HepG2 (cell line): Measurements from ENCODE around the gene ARHGEF10L.

ENCODE experiments used
- BHLHE40 ChIP-seq: IDR thresholded peaks from 2 replicates; pipeline ENCODE4 v1.6.1; 2011; ENCODE audit warnings: low read length, improper control_type of control experiment
- PHF21A ChIP-seq: sonication (generic); formaldehyde crosslinking; IDR thresholded peaks from 2 replicates; pipeline ENCODE4 v1.5.0; 2020; ENCODE audit warnings: mild to moderate bottlenecking, missing genetic modification reagents
- POLR2AphosphoS5 ChIP-seq: IDR thresholded peaks from 2 replicates; pipeline ENCODE4 v1.6.1; 2012; ENCODE audit warnings: low read depth, low read length
- RBM39 ChIP-seq: fragments of 200-400 bp; formaldehyde crosslinking; IDR thresholded peaks from one replicate; pipeline ENCODE4 v1.6.1; 2018; ENCODE audit warnings: antibody characterized with exemption, mild to moderate bottlenecking, low read depth, low read length; ENCODE audit not compliant: poor library complexity, severe bottlenecking
- SMC3 ChIP-seq: IDR thresholded peaks from 2 replicates; pipeline ENCODE4 v1.6.1; 2011; ENCODE audit warnings: low read length, improper control_type of control experiment
- SYNCRIP ChIP-seq: fragments of 200-400 bp; formaldehyde crosslinking; IDR thresholded peaks from 2 replicates; pipeline ENCODE4 v1.6.1; 2018; ENCODE audit warnings: mild to moderate bottlenecking, low read depth, low read length; ENCODE audit not compliant: insufficient read depth
- TCF7L2 ChIP-seq: IDR thresholded peaks from 2 replicates; pipeline ENCODE4 v1.6.1; 2011; ENCODE audit warnings: mild to moderate bottlenecking, low read depth, low read length, moderate library complexity
- ZNF34 ChIP-seq: sonication (generic); formaldehyde crosslinking; IDR thresholded peaks from 2 replicates; pipeline ENCODE4 v1.4.0; 2020; ENCODE audit warnings: mild to moderate bottlenecking, missing genetic modification reagents, borderline replicate concordance
- ZNF674 ChIP-seq: sonication (generic); formaldehyde crosslinking; IDR thresholded peaks from 2 replicates; pipeline ENCODE4 v1.5.0; 2020; ENCODE audit warnings: low read depth, mild to moderate bottlenecking, missing genetic modification reagents
- ZNF747 ChIP-seq: sonication (generic); formaldehyde crosslinking; IDR thresholded peaks from 2 replicates; pipeline ENCODE4 v1.8.1; 2023; ENCODE audit warnings: missing genetic modification reagents, mild to moderate bottlenecking, borderline replicate concordance
- TF ChIP-seq, protein P1 (sequence below): sonication (generic); formaldehyde crosslinking; IDR thresholded peaks from 2 replicates; pipeline ENCODE4 v1.5.0; 2020; ENCODE audit warnings: mild to moderate bottlenecking, missing genetic modification reagents, moderate library complexity
- TF ChIP-seq, protein P2 (sequence below): IDR thresholded peaks from 2 replicates; pipeline ENCODE4 v1.6.1; 2016; ENCODE audit warnings: missing biosample characterization, missing genetic modification reagents, low read depth

DNA sequence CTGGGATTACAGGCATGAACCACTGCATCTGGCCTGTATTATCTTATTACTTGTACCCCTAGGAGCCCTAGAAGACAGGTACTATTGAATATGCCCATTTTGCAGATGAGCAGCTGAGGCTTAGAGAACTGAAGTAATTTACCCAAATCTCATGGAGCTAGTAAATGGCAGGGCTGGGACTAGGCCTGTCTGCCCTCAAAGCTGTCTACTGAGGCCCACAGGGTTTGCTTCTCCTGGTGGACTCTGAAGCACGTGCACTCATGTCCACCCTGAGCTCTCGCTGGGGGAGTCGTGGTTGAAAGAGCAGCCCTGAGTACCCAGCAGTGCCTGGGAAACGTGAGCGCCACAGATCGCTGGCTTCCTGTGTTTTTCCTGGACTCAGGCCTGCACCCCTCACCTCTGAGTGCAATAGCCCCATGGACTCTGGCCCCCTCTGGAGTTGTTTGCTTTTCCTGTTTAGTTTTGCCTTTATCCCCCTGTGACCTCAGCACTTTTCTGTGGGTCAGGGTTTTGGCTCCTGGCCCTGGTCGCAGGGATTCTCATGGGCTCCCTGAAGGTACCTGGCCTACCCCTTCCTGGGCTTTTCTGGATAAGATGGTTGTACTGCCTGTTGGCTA is 52.4 kb downstream of the ARHGEF10L start:
- TF ChIP-seq SYNCRIP (no peak), POLR2AphosphoS5 (no peak), RBM39 (no peak), ZNF674 (CRISPR knock-in tag) (no peak), TCF7L2 (no peak), ZNF34 (CRISPR knock-in tag) (no peak), SMC3 (peak; percentile 55), BHLHE40 (peak; percentile 99), PHF21A (peak; percentile 99), ZNF747 (CRISPR knock-in tag) (peak; percentile 97)
- TF ChIP-seq, protein P1, sequence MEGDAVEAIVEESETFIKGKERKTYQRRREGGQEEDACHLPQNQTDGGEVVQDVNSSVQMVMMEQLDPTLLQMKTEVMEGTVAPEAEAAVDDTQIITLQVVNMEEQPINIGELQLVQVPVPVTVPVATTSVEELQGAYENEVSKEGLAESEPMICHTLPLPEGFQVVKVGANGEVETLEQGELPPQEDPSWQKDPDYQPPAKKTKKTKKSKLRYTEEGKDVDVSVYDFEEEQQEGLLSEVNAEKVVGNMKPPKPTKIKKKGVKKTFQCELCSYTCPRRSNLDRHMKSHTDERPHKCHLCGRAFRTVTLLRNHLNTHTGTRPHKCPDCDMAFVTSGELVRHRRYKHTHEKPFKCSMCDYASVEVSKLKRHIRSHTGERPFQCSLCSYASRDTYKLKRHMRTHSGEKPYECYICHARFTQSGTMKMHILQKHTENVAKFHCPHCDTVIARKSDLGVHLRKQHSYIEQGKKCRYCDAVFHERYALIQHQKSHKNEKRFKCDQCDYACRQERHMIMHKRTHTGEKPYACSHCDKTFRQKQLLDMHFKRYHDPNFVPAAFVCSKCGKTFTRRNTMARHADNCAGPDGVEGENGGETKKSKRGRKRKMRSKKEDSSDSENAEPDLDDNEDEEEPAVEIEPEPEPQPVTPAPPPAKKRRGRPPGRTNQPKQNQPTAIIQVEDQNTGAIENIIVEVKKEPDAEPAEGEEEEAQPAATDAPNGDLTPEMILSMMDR (CRISPR knock-in tag), result peak; percentile 65
- TF ChIP-seq, protein P2, sequence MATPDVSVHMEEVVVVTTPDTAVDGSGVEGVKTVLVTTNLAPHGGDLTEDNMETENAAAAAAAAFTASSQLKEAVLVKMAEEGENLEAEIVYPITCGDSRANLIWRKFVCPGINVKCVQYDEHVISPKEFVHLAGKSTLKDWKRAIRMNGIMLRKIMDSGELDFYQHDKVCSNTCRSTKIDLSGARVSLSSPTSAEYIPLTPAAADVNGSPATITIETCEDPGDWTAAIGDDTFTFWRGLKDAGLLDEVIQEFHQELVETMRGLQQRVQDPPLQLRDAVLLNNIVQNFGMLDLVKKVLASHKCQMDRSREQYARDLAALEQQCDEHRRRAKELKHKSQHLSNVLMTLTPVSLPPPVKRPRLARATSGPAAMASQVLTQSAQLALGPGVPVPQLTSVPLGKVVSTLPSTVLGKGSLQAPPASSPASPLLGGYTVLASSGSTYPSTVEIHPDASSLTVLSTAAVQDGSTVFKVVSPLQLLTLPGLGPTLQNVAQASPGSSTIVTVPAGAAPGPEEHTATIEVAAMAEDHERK, result no peak
